PC-3 (cell line): Measurements from ENCODE around the gene PATL1.

Source experiments
- CTCF ChIP-seq: fragments of 300-600 bp; sonication (generic); conservative IDR thresholded peaks from 2 replicates; pipeline ENCODE4 v1.5.1; 2017; ENCODE audit warnings: antibody characterized with exemption, low read depth, mild to moderate bottlenecking, low read length
- EZH2 ChIP-seq: fragments of 300-600 bp; sonication (generic); IDR thresholded peaks from one replicate; pipeline ENCODE4 v1.6.1; 2017; ENCODE audit warnings: antibody characterized with exemption, mild to moderate bottlenecking, low read length; ENCODE audit not compliant: unreplicated experiment
- EZH2phosphoT487 ChIP-seq: fragments of 300-600 bp; sonication (generic); IDR thresholded peaks from 2 replicates; pipeline ENCODE4 v1.6.1; 2018; ENCODE audit warnings: mild to moderate bottlenecking, antibody characterized with exemption, low read length, borderline replicate concordance

GRCh38 chr11:59706518-59707285 lies 37.9 kb upstream of the PATL1 start:
- TF ChIP-seq CTCF: no peak
- no peak for TF ChIP-seq EZH2phosphoT487
- no peak for TF ChIP-seq EZH2
